ENCODE measurements around the gene TPRX2. TPM values are rescaled to one million over a fixed set of nuclear protein-coding genes. Genes with fewer than 3 reads are reported as not detected.
"Not testable (repeated sequence)": the region's sequence is repeated elsewhere in the genome, so short reads cannot be mapped to it uniquely, and the experiment has no call there.

The TPRX2 gene
- not detected for total RNA-seq
- long read RNA-seq = 0 reads

GRCh38 chr19:47858646-47859285 lies at the start of gene TPRX2:
Gene TPRX2, plus strand, starts transcription at chr19:47859235. Its CDS starts 12 bp downstream, at chr19:47859247.
- DNase-seq (ENCODE audit: low spot score) = peak; percentile 31
- intact Hi-C loops (cut with DNase I) = not testable (repeated sequence)

- peak; percentile 84 for DNase-seq (ENCODE audit: low spot score)
- intact Hi-C loops (cut with DNase I) = loop anchor here (10.0 kb wide), 1 partner anchor 51 kb away; no protein-coding TSS in a partner anchor
These were observed 45.6 kb upstream of the TPRX2 start for GRCh38 chr19:47813304-47813994.

GRCh38 chr19:47813995-47814328 lies 45.1 kb upstream of the TPRX2 start:
- no peak for DNase-seq (ENCODE audit: low spot score)
- intact Hi-C loops (cut with DNase I) = loop anchor here (10.0 kb wide), 1 partner anchor 51 kb away; no protein-coding TSS in a partner anchor

GRCh38 chr19:47816270-47816669 lies 42.8 kb upstream of the TPRX2 start:
- not testable (repeated sequence) for DNase-seq (ENCODE audit: low spot score)
- intact Hi-C loops (cut with DNase I) = loop anchor here (10.0 kb wide), 1 partner anchor 49 kb away; no protein-coding TSS in a partner anchor

GRCh38 chr19:47818221-47818620 lies 40.8 kb upstream of the TPRX2 start:
- DNase-seq (ENCODE audit: low spot score) = not testable (repeated sequence)
- intact Hi-C loops (cut with DNase I) = loop anchor here (10.0 kb wide), 1 partner anchor 47 kb away; no protein-coding TSS in a partner anchor

GRCh38 chr19:47819858-47820257 lies 39.2 kb upstream of the TPRX2 start:
- intact Hi-C loops (cut with DNase I) = loop anchor here (10.0 kb wide), 1 partner anchor 45 kb away; no protein-coding TSS in a partner anchor
- DNase-seq (ENCODE audit: low spot score) = no peak

GRCh38 chr19:47820410-47820809 lies 38.6 kb upstream of the TPRX2 start:
- intact Hi-C loops (cut with DNase I) = no loop called here

GRCh38 chr19:47821460-47822020 lies 37.5 kb upstream of the TPRX2 start, which contains the start of gene CRX:
Gene CRX, plus strand, starts transcription at chr19:47821937. Its CDS starts 12,507 bp downstream, at chr19:47834444.
- intact Hi-C loops (cut with DNase I) = no loop called here
- no peak for DNase-seq (ENCODE audit: low spot score)

More at GRCh38 chr19:47820410-47820809, 38.6 kb upstream of the TPRX2 start:
- DNase-seq (ENCODE audit: low spot score) = no peak

- DNase-seq (ENCODE audit: low spot score) = no peak
- intact Hi-C loops (cut with DNase I) = no loop called here
These were observed 34.6 kb upstream of the TPRX2 start for GRCh38 chr19:47824396-47824795.

- intact Hi-C loops (cut with DNase I) = no loop called here
- no peak for DNase-seq (ENCODE audit: low spot score)
These were observed 32.2 kb upstream of the TPRX2 start for GRCh38 chr19:47826800-47827199.

GRCh38 chr19:47832723-47833122 lies 26.3 kb upstream of the TPRX2 start:
- intact Hi-C loops (cut with DNase I) = no loop called here
- DNase-seq (ENCODE audit: low spot score) = no peak

GRCh38 chr19:47836038-47836437 lies 23.0 kb upstream of the TPRX2 start:
- intact Hi-C loops (cut with DNase I) = no loop called here
- no peak for DNase-seq (ENCODE audit: low spot score)

- no peak for DNase-seq (ENCODE audit: low spot score)
- intact Hi-C loops (cut with DNase I) = no loop called here
These were observed 19.6 kb upstream of the TPRX2 start for GRCh38 chr19:47839411-47839810.

- DNase-seq (ENCODE audit: low spot score) = no peak
- intact Hi-C loops (cut with DNase I) = no loop called here
These were observed 19.1 kb upstream of the TPRX2 start for GRCh38 chr19:47839913-47840312.

GRCh38 chr19:47842941-47843340 lies 16.1 kb upstream of the TPRX2 start:
- DNase-seq (ENCODE audit: low spot score) = no peak
- intact Hi-C loops (cut with DNase I) = no loop called here

- intact Hi-C loops (cut with DNase I) = no loop called here
- peak; percentile 12 for DNase-seq (ENCODE audit: low spot score)
These were observed 10.6 kb upstream of the TPRX2 start for GRCh38 chr19:47848425-47848822.

- intact Hi-C loops (cut with DNase I) = no loop called here
- peak; percentile 54 for DNase-seq (ENCODE audit: low spot score)
These were observed 10.1 kb upstream of the TPRX2 start for GRCh38 chr19:47848823-47849473.

- peak; percentile 41 for DNase-seq (ENCODE audit: low spot score)
- intact Hi-C loops (cut with DNase I) = no loop called here
These were observed 6.0 kb upstream of the TPRX2 start for GRCh38 chr19:47853003-47853402.

GRCh38 chr19:47854459-47854858 lies 4.6 kb upstream of the TPRX2 start:
- no peak for DNase-seq (ENCODE audit: low spot score)
- intact Hi-C loops (cut with DNase I) = no loop called here

GRCh38 chr19:47858231-47858630 lies 804 bp upstream of the TPRX2 start:
- DNase-seq (ENCODE audit: low spot score) = peak; percentile 49
- intact Hi-C loops (cut with DNase I) = not testable (repeated sequence)

Measured in cardiac septum (tissue), 1 donor.